HG03060 (cell line): ENCODE measurements around the gene TBC1D24.
"Not testable (repeated sequence)": the region's sequence is repeated elsewhere in the genome, so short reads cannot be mapped to it uniquely, and the experiment has no call there.

ENCODE experiments used
- ATAC-seq: cut with Tn5 transposase; IDR thresholded peaks from one replicate; pipeline ENCODE4 v1.9.1; 2021; ENCODE audit warnings: low read depth, moderate number of reproducible peaks; ENCODE audit not compliant: unreplicated experiment

Gene TBC1D24

DNA sequence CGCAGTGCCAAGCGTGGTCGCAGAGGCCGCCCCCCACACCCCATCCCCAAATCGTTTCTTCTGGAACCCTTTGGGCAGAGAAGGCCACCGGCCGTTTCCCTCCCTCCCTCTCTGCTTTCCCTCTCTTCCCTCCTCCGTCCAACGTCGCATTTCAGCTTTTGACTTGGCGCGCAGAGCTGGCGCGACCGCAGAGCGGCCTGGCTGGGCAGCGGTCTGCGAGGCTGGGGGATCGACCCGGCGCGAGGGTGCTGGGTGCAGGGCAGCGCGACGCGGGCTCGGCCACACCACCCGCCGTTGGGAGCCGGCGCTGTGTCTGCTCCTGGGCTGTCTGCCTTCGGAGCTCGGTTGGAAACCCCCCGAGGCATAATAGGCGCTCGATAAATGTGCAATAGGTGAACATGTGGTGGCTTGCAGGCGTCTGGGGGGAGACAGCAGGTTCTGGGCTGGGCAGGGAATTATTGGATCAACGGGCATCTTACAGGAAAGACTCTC is 6.6 kb upstream of the TBC1D24 start:
- ATAC-seq: no peak

DNA sequence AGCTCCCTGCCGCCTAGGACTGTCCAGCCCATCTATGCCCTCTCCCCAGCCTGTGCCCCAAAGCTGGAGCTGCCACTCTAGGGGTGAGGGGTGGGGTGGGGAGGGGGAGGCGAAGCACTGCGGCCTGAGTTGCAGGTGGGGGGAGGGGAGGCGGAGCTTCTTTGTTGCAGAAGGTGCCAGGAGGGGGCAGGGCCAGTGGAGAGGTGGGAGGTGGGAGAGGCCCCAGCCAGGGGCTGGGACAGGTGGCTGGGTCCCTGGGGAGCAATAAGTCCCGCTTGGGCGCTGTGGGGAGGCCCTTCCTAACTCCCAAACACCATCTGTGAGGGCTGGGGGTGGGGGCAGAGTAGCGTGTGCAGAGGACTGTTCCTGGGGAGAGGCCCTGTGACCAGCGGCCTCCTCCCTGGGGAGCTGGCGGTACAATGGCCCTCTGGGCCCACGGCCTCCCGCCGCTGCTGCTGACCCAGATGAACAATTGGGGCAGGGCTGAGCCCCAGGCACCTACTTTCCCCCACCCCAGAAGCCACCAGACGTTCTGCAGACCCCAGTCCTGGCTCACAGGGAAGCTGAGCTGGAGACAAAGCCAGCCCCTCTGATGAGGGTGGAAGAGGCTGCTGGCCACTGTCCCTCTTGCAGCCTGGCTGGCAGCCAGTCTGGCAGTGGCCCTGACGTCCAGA is 6.1 kb upstream of the TBC1D24 start:
- no peak for ATAC-seq

DNA sequence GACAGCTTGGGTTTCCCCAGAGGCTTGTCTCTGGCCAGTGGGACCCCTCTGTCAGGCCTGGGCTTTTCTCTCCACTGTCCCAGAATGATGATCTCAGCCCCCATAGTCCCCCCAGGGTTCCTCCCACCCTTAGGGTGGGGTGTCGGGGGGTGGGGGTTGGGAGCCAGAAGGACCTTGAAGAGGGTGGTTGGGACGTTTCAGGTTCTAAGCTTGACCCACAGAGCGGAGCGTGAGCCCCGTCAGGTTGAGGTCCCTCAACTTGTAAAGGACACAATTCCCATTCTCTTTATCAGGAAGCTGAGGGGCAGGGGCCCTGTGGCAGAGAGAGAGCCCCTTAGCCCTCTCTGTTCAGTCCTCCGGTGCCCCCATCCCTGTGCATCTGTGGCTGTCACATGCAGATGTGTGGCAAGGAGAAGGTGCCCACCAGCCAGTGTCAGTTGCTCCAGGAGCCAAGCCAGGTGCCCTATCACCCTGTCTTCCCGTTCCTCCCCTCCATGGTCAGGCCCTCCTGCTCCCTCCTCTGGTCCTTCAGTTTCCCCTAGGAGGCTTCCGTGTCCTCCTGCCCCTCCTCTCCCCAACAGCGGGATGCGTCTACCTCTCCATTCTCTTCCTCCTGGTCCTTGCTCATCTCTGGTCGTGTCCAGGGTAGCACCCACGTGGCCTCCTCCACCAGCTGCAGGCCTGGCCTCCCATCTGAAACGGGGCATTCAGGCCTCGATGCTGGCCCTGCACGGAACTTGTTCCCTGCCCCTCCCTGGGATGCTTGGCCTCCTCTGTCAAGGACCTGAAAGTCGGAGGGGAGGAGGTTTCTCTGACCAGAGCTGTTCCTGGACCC is 5.3 kb upstream of the TBC1D24 start:
- no peak for ATAC-seq

DNA sequence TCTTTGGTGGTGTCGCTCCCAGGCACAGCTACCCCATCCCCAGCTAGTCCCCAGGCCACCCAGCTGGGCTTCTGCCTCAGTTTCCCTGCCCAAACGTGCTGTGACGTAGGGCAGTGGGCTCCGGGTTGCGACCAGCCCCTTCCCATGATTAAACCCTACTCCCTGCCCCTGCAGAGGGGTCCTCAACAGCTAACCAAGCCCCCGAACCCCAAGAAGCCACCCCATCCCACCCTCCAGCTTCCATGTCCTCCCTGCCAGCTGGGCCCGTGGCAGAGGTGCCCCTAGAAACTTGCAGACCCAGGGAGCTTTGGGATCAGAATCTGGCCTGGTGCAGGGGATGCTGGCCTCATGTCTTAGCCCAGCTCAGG is 4.7 kb upstream of the TBC1D24 start:
- no peak for ATAC-seq

DNA sequence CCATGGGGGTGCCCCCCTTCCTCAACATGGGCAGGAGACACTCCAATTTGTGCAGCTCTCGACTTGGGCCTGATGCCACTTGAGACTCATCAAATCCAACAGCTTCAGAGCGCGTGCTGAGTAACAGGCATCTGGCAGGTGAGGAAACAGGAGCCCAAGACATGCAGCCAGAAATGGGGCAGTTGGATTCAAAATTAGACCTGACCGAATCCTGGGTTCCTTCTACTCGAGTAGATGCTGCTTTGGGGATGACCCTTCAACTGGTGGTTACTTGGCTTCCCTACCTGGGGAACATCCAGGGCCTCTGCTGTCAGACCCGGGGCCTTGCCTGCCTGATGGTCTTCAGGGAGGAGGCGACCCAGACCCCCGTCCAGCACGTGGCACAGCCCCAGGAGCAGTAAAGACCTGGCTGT is 4.3 kb upstream of the TBC1D24 start:
- ATAC-seq: no peak

DNA sequence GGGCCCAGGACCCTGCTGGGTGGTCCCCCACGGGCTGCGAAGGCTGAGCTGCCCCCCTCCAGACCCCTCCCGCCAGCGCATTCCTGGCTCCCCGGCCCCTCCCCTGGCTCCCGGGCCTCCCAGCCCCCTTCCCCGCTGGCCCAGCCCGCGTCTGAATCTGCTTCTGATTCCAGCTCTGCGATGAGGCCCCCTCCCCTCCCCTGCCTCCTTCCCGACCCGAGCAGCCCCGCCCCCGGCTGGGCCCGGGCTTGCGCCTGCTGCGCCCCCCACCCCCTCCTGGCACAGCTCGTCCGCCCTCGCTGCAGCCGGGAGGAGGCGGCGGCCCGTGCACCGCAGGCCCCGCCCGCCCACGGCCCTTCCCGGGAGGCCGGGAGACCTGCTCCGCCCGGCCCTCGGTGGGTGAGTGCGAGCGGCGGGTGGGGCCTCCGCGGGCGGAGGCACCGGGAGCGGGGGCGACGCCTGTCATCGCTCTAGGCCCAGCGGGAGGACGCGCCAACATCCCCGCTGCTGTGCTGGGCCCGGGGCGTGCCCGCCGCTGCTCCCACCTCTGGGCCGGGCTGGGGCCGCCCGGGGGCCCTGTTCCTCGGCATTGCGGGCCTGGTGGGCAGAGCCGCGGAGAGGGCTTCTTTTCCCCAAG is 3.8 kb upstream of the TBC1D24 start, which contains the start of gene NTN3:
Gene NTN3 (plus strand): TSS at position 282 of the 637 bp plus-strand sequence. CDS start 405 bp downstream, outside the sequence.
- ATAC-seq: no peak

DNA sequence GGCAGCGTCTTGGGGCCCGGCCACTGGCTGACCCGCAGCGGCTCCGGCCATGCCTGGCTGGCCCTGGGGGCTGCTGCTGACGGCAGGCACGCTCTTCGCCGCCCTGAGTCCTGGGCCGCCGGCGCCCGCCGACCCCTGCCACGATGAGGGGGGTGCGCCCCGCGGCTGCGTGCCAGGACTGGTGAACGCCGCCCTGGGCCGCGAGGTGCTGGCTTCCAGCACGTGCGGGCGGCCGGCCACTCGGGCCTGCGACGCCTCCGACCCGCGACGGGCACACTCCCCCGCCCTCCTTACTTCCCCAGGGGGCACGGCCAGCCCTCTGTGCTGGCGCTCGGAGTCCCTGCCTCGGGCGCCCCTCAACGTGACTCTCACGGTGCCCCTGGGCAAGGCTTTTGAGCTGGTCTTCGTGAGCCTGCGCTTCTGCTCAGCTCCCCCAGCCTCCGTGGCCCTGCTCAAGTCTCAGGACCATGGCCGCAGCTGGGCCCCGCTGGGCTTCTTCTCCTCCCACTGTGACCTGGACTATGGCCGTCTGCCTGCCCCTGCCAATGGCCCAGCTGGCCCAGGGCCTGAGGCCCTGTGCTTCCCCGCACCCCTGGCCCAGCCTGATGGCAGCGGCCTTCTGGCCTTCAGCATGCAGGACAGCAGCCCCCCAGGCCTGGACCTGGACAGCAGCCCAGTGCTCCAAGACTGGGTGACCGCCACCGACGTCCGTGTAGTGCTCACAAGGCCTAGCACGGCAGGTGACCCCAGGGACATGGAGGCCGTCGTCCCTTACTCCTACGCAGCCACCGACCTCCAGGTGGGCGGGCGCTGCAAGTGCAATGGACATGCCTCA is 3.1 kb upstream of the TBC1D24 start:
- ATAC-seq: no peak

DNA sequence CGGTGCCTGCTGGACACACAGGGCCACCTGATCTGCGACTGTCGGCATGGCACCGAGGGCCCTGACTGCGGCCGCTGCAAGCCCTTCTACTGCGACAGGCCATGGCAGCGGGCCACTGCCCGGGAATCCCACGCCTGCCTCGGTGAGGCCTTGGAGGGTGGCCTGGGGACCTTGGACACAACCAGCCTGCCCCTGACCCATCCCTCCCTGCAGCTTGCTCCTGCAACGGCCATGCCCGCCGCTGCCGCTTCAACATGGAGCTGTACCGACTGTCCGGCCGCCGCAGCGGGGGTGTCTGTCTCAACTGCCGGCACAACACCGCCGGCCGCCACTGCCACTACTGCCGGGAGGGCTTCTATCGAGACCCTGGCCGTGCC is 2.5 kb upstream of the TBC1D24 start:
- ATAC-seq: no peak

DNA sequence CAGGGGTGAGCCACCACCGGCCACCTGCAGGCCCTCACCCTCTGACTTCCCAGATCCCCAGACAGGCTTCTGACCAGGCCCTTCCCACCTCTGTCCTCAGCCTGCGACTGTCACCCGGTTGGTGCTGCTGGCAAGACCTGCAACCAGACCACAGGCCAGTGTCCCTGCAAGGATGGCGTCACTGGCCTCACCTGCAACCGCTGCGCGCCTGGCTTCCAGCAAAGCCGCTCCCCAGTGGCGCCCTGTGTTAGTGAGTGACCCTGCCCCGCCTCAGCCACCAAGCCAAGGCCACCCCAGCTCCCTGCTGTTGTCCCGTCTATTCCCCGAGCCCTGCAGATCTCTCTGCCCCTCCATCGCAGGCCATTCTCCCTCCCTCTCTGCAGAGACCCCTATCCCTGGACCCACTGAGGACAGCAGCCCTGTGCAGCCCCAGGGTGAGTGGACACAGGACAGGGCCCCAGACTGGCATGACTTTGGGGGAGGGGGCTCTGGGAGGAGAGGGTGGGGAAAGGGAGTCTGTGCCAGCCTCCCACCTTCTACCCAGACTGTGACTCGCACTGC is 2.0 kb upstream of the TBC1D24 start:
- no peak for ATAC-seq

DNA sequence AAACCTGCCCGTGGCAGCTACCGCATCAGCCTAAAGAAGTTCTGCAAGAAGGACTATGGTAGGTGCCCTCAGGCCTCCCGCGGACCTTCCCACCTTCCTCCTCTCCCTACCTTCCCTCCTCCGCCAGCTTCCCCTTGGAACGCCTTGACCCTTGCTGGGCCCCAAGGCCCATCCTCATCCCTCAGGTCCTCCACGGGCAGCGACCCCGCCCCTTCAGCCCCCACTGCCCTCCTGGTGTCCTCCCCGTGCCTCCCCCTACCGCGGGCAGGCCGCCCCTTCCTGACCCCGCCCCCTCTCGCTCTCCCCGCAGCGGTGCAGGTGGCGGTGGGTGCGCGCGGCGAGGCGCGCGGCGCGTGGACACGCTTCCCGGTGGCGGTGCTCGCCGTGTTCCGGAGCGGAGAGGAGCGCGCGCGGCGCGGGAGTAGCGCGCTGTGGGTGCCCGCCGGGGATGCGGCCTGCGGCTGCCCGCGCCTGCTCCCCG is 1.4 kb upstream of the TBC1D24 start:
- no peak for ATAC-seq

DNA sequence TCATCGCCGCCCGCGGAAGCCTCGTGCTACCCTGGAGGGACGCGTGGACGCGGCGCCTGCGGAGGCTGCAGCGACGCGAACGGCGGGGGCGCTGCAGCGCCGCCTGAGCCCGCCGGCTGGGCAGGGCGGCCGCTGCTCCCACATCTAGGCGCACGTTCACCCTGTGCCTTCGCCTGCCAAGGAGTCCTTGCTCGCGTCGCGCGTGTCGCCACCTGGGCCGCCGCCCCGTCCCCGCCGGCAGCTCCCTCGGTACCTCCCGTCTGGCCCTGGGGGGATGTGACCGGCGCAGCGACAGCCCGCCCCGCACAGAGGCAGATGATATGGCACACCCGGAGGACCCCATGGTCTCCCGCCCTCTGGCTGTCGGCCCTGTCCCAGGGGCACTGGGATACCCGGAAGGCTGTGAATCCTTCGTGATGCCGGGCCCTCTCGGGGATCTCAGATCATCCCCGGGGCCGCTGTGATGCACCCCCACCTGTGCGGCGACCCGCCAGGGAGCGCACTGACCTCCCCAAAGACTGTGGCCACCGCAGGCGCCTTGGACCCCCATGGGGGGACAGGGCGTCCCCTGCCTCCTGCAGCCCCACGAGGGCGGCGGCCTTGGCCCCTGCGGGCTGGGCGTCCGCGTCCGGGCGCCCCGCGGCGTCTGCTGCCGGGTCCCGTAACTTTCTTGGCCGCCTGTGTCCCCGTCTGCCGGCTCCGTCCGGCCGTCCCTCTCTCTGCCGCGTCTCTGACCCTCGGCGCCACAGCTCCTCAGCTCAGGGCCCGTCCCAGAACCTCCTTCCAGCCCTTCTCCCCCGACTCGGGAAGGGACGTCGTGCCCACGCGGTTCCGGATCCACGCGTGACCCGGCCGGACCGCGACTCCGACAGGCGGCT is 689 bp upstream of the TBC1D24 start:
- no peak for ATAC-seq

DNA sequence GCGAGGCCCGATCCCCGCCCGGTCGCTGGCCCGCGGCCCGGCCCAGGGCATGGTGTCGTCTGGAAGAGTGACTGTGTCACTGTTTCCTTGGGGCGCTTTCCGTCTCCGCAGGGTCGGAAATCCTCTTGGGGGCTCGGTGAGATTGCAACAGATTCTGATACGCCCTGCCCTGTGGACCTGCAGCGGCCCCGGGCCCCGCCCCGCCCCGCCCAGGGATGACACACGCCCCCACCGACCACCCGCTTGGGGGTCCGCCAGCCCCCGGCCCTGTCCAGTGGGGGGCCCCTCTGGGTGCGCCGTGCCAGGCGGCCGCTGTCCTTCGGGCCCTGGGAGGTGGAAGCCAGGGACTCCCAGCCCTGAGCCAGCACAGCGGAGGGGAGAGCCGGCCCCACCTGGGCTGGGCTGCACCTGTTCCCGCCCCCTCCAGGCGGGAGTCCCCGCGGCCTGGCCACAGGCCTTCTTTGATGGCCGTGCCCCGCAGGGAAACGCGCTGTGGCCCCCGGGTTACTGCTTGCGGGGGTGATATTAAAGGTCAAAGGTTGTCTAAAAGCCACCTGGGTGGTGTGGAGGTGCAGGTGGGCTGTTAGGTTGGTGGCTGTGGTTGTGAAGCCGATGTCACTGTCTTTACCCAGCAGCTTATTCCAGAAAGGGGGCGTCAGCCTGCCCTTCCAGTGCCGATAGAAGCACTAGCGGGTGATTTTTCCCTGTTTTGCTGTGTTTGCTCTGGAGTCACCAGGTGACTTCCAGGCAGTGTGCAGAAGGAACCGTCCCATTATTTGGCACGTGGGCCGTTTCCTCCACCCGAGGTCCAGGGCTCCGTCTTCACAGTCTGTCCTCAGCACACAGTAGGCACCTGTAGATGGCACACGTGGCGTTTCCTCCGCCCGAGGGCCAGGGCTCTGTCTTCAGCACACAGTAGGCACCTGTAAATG is 752 bp downstream of the TBC1D24 start:
- no peak for ATAC-seq

DNA sequence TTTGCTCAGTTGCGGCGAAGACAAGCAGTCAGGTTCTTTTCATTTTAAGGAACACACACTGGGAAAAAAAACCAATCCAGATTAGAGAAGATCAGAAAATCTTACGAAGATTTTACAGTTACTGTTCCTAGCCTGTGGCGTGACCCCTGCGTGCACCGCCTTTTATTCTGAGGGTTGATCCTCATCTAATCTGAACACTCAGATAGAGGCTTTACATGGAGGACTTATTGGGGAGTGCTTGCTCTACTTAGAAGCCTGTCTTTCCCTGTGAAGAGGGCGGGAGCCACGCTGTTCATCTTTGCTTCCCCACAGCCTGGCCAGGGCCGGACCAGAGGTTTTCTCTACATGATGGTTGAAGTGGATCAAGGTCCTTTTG is 1.4 kb downstream of the TBC1D24 start:
- ATAC-seq: no peak

DNA sequence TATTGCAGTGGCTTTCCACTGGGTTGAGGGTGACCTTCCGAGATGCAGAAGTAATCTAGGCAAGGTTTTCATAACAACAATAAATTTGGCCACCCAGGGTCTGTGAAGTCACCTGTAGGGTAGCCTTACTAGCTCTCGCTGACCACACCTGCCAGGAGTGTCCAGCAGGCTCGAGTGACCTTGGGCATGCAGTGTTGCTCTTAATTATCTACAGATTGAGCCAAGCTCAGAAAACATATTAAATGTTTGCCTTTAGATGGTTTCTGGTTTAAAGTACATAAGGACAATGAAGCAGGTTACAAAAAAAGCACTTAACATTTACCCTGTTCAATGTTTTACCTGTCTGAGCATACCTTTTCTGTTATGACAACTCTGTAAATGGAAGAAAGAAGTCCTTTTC is 1.8 kb downstream of the TBC1D24 start:
- ATAC-seq: no peak

DNA sequence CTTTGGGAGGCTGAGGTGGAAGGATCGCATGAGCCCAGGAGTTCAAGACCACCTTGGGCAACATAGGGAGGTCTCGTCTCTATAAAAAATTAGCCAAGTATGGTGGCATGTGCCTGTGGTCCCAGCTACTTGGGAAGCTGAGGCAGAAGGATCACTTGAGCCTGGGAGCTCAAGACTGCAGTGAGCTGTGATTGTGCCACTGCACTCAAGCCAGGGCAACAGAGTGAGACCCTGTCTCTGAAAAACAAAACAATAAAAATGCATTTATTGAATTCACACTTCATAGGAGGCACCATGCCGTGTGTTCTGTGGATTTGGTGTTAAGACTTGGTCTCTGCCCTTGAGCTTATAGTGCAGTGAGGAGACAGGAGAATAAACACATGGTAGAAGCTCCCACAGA is 2.4 kb downstream of the TBC1D24 start:
- no peak for ATAC-seq

DNA sequence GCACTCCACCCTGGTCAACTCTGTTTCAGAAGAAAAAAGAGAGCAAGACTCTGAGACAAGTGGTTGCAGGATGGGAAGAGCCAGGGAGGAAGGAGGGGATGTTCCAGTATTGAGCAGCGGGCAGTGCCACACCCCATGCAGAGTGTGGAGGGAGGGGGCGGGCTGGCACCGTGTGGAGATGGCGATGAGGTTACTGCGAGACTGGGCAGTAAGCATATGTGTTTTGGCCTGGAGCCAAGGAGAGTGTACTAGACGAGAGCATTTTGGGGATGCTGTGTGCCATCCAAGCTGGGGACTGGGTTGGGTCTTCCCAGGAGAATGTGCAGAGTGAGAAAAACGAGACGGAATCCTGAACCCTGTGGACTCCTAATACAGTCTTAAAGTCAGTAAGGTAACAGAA is 3.4 kb downstream of the TBC1D24 start:
- ATAC-seq: no peak

DNA sequence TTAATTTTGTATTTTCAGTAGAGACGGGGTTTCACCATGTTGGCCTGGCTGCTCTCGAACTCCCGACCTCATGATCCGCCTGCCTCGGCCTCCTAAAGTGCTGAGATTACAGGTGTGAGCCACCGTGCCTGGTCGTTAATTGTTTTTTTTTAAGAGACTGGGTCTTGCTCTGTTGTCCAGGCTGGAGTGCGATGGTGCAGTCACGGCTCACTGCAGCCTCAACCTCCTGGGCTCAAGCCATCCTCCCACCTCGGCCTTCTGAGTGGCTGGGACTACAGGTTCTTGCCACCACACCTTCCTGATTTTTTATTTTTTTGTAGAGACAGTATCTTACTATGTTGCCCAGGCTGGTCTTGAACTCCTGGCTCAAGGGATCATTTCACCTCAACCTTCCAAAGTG is 5.1 kb downstream of the TBC1D24 start:
- not testable (repeated sequence) for ATAC-seq

DNA sequence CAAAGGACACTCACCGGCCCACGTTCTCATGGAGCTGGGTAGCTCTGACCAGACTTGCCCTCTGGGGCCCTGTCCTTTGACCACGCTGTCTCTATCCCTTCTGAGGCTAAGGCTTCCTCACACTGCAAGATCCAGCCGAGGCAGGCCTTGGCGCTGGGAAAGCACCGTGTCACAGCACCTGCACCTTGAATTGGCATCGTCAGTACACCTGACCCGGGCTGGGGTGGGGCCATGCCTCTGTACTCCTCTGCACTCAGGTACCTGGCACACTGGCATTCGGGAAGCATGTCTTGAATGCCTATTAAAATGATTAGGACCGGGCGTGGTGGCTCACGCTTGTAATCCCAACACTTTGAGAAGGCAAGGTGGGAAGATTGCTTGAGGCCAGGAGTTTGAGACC is 6.0 kb downstream of the TBC1D24 start:
- no peak for ATAC-seq
